CD4-positive, alpha-beta memory T cell (primary cell): ENCODE data around the gene APBB2. TPM values are rescaled to one million over a fixed set of nuclear protein-coding genes. Genes with fewer than 3 reads are reported as not detected.

Source experiments
- CTCF ChIA-PET: fragments of 350-600 bp; sonication (Branson Sonifier 250); formaldehyde crosslinking; loops from one replicate; lab custom pipeline; 2021; ENCODE audit warnings: inconsistent platforms; ENCODE audit not compliant: partially characterized antibody; lab: Charles Lee
- POLR2A ChIA-PET: fragments of 350-600 bp; sonication (Branson Sonifier 250); formaldehyde crosslinking; loops from one replicate; lab custom pipeline; 2021; ENCODE audit not compliant: partially characterized antibody; lab: Charles Lee
- DNase-seq, 5 donors: peaks; one replicate each; pipeline versions ENCODE4 v3.0.0 to v3.0.0-alpha.2; 2020 to 2022; ENCODE audit warnings: mixed read lengths in 1 of 5
- H3K27ac ChIP-seq: one replicate; pipeline ENCODE4 v1.7.0; 2013; ENCODE audit warnings: low read depth, low read length
- H3K27me3 ChIP-seq: 2 replicates; pipeline ENCODE4 v1.7.0; 2013; ENCODE audit warnings: mild to moderate bottlenecking, low read length, moderate library complexity; ENCODE audit not compliant: insufficient read depth
- H3K36me3 ChIP-seq: 2 replicates; pipeline ENCODE4 v1.7.0; 2013; ENCODE audit warnings: mild to moderate bottlenecking, low read length, moderate library complexity; ENCODE audit not compliant: insufficient read depth
- H3K4me1 ChIP-seq: 2 replicates; pipeline ENCODE4 v1.7.0; 2013; ENCODE audit warnings: mild to moderate bottlenecking, low read length, moderate library complexity; ENCODE audit not compliant: insufficient read depth
- H3K4me3 ChIP-seq, 2 donors: one replicate each; pipeline ENCODE4 v1.7.0; 2013; ENCODE audit warnings: low read length in 2 of 2, mild to moderate bottlenecking in 1 of 2
- H3K9me3 ChIP-seq, 2 donors: one replicate each; pipeline ENCODE4 v1.7.0; 2013; ENCODE audit warnings: low read length in 2 of 2, control low read depth in 1 of 2; ENCODE audit not compliant: control insufficient read depth in 1 of 2
- H3K27ac Mint-ChIP-seq, 7 donors: one replicate each; pipeline ENCODE4 v1.8.0; 2020 to 2021; ENCODE audit warnings: mixed read lengths in 7 of 7, mild to moderate bottlenecking in 6 of 7, inconsistent platforms in 3 of 7, moderate library complexity in 3 of 7
- H3K27me3 Mint-ChIP-seq, 2 donors: one replicate each; pipeline ENCODE4 v1.8.0; 2020 to 2021; ENCODE audit warnings: mixed read lengths in 2 of 2
- H3K36me3 Mint-ChIP-seq, 2 donors: one replicate each; pipeline ENCODE4 v1.8.0; 2020 to 2021; ENCODE audit warnings: mixed read lengths in 2 of 2, inconsistent platforms in 1 of 2, mild to moderate bottlenecking in 1 of 2
- H3K4me1 Mint-ChIP-seq, 4 donors: one replicate each; pipeline ENCODE4 v1.8.0; 2020 to 2021; ENCODE audit warnings: mixed read lengths in 4 of 4, mild to moderate bottlenecking in 1 of 4
- H3K4me3 Mint-ChIP-seq, 8 donors: one replicate each; pipeline ENCODE4 v1.8.0; 2020 to 2021; ENCODE audit warnings: mixed read lengths in 8 of 8, mild to moderate bottlenecking in 7 of 8, moderate library complexity in 6 of 8, inconsistent platforms in 3 of 8
- H3K9me3 Mint-ChIP-seq, 8 donors: one replicate each; pipeline ENCODE4 v1.8.0; 2020 to 2021; ENCODE audit warnings: mixed read lengths in 8 of 8, mild to moderate bottlenecking in 5 of 8, inconsistent platforms in 3 of 8, moderate library complexity in 1 of 8
- intact Hi-C: fragments of 100-400 bp; cut with micrococcal nuclease; formaldehyde crosslinking; loops from one replicate; pipeline ENCODE4 v1.15.1; 2023
- polyA plus RNA-seq, 2 donors: library from polyadenylated mRNA; unstranded; fragments of 300-500 nt; fragmentation: Illumina TruSeq; gene quantifications; one replicate each; pipeline ENCODE4 v1.2.3, GENCODE V29; 2021
- total RNA-seq, 2 experiments: library from RNA; stranded (reverse); gene quantifications; one replicate each; pipeline ENCODE4 v1.2.3, GENCODE V29; 2021

The APBB2 gene
- total and polyA plus RNA-seq, 4 experiments from 2014 or later = 0.50 to 0.58 TPM; not detected in 2

- H3K27ac Mint-ChIP-seq = peak overlapping the region in 2 of 7 donors; percentile 11 to 19
- ChIA-PET CTCF (interaction anchor here (1.1 kb wide), 1 partner anchor 240 kb away, joined by 4 read pairs; no protein-coding TSS in a partner anchor), POLR2A (no interaction called here)
- Histone ChIP-seq H3K4me1 (peaks cover 20% of the 10 kb centered on the region), H3K36me3 (no peaks in the 10 kb centered on the region), H3K27ac (no peak overlapping the region), H3K27me3 (peaks cover 10% of the 10 kb centered on the region), H3K9me3 (no peaks in the 10 kb centered on the region), H3K4me3 (peak overlapping the region in 1 of 2 donors; percentile 40)
- H3K4me1 Mint-ChIP-seq = peaks cover 13 to 23% (median 23%) of the 10 kb centered on the region in 4 donors
- H3K4me3 Mint-ChIP-seq = peak overlapping the region; percentile 40 to 83 (median 74)
- peaks cover 34 to 45% of the 10 kb centered on the region in 2 donors for H3K27me3 Mint-ChIP-seq
- peak; percentile 10 to 39 (median 21) for DNase-seq
- intact Hi-C loops = loop anchor here (2.0 kb wide), 1 partner anchor 240 kb away; no protein-coding TSS in a partner anchor
- peaks cover 0 to 4% (median 0%) of the 10 kb centered on the region in 8 donors for H3K9me3 Mint-ChIP-seq
- H3K36me3 Mint-ChIP-seq = no peaks in the 10 kb centered on the region
These were observed 2.1 kb upstream of the APBB2 start for GRCh38 chr4:41216294-41217019.

GRCh38 chr4:41215969-41216293 is 1.6 kb upstream of the APBB2 start:
- no peak overlapping the region for H3K4me3 ChIP-seq
- H3K4me3 Mint-ChIP-seq = peak overlapping the region; percentile 44 to 83 (median 66)
- intact Hi-C loops = loop anchor here (2.0 kb wide), 1 partner anchor 239 kb away; no protein-coding TSS in a partner anchor
- peaks cover 33 to 45% of the 10 kb centered on the region in 2 donors for H3K27me3 Mint-ChIP-seq
- no peaks in the 10 kb centered on the region for H3K36me3 ChIP-seq
- POLR2A ChIA-PET = no interaction called here
- no peaks in the 10 kb centered on the region for H3K36me3 Mint-ChIP-seq
- no peak overlapping the region for H3K27ac Mint-ChIP-seq
- H3K4me1 ChIP-seq = peaks cover 20% of the 10 kb centered on the region
- peaks cover 10% of the 10 kb centered on the region for H3K27me3 ChIP-seq
- no peak overlapping the region for H3K27ac ChIP-seq
- no peaks in the 10 kb centered on the region for H3K9me3 ChIP-seq
- DNase-seq = no peak
- CTCF ChIA-PET = interaction anchor here (1.1 kb wide), 1 partner anchor 239 kb away, joined by 4 read pairs; no protein-coding TSS in a partner anchor
- peaks cover 0 to 4% (median 0%) of the 10 kb centered on the region in 8 donors for H3K9me3 Mint-ChIP-seq
- H3K4me1 Mint-ChIP-seq = peaks cover 13 to 23% (median 23%) of the 10 kb centered on the region in 4 donors

GRCh38 chr4:41215155-41215554 is 813 bp upstream of the APBB2 start:
- ChIA-PET CTCF (no interaction called here), POLR2A (no interaction called here)
- H3K27ac ChIP-seq = no peak overlapping the region
- no peak overlapping the region for H3K4me3 ChIP-seq
- no peaks in the 10 kb centered on the region for H3K36me3 ChIP-seq
- Mint-ChIP-seq H3K27ac (peak overlapping the region in 1 of 7 donors; percentile 21), H3K9me3 (peaks cover 0 to 4% (median 0%) of the 10 kb centered on the region in 8 donors), H3K4me1 (peaks cover 13 to 23% (median 23%) of the 10 kb centered on the region in 4 donors), H3K36me3 (no peaks in the 10 kb centered on the region), H3K27me3 (peaks cover 31 to 45% of the 10 kb centered on the region in 2 donors), H3K4me3 (peak overlapping the region; percentile 33 to 80 (median 61))
- H3K4me1 ChIP-seq = peaks cover 20% of the 10 kb centered on the region
- DNase-seq = no peak
- peaks cover 10% of the 10 kb centered on the region for H3K27me3 ChIP-seq
- H3K9me3 ChIP-seq = no peaks in the 10 kb centered on the region
- intact Hi-C loops = no loop called here

GRCh38 chr4:41214825-41215146 is 444 bp upstream of the APBB2 start:
- CTCF ChIA-PET = no interaction called here
- no peaks in the 10 kb centered on the region for H3K36me3 Mint-ChIP-seq
- H3K4me1 Mint-ChIP-seq = peaks cover 13 to 23% (median 23%) of the 10 kb centered on the region in 4 donors
- peaks cover 0 to 4% (median 0%) of the 10 kb centered on the region in 8 donors for H3K9me3 Mint-ChIP-seq
- Histone ChIP-seq H3K4me3 (no peak overlapping the region), H3K36me3 (no peaks in the 10 kb centered on the region), H3K4me1 (peaks cover 20% of the 10 kb centered on the region), H3K27ac (no peak overlapping the region), H3K27me3 (peaks cover 10% of the 10 kb centered on the region), H3K9me3 (no peaks in the 10 kb centered on the region)
- peak overlapping the region in 2 of 7 donors; percentile 21 to 24 for H3K27ac Mint-ChIP-seq
- H3K4me3 Mint-ChIP-seq = peak overlapping the region; percentile 33 to 80 (median 57)
- intact Hi-C loops = no loop called here
- peak in 1 of 5 donors; percentile 41 for DNase-seq
- peaks cover 31 to 44% of the 10 kb centered on the region in 2 donors for H3K27me3 Mint-ChIP-seq
- POLR2A ChIA-PET = interaction anchor here (1.0 kb wide), 1 partner anchor 239 kb away, joined by 3 read pairs; no protein-coding TSS in a partner anchor

- intact Hi-C loops = no loop called here
- no peak overlapping the region for H3K4me3 ChIP-seq
- H3K27ac Mint-ChIP-seq = no peak overlapping the region
These were observed 662 bp downstream of the APBB2 start for GRCh38 chr4:41213625-41214135.

GRCh38 chr4:41212616-41213203 is 1.6 kb downstream of the APBB2 start:
- ChIA-PET POLR2A (no interaction called here), CTCF (no interaction called here)
- intact Hi-C loops = no loop called here
- H3K4me3 ChIP-seq = no peak overlapping the region
- Mint-ChIP-seq H3K36me3 (no peaks in the 10 kb centered on the region), H3K27me3 (peaks cover 33 to 44% of the 10 kb centered on the region in 2 donors), H3K4me1 (peaks cover 13 to 23% (median 23%) of the 10 kb centered on the region in 4 donors), H3K4me3 (peak overlapping the region in 6 of 8 donors; percentile 30 to 73 (median 46)), H3K27ac (no peak overlapping the region), H3K9me3 (peaks cover 0 to 4% (median 0%) of the 10 kb centered on the region in 8 donors)
- peaks cover 20% of the 10 kb centered on the region for H3K4me1 ChIP-seq
- DNase-seq = no peak
- H3K27ac ChIP-seq = no peak overlapping the region
- no peaks in the 10 kb centered on the region for H3K36me3 ChIP-seq
- no peaks in the 10 kb centered on the region for H3K9me3 ChIP-seq
- H3K27me3 ChIP-seq = peaks cover 10% of the 10 kb centered on the region

More at GRCh38 chr4:41213625-41214135, 662 bp downstream of the APBB2 start:
- no peaks in the 10 kb centered on the region for H3K36me3 ChIP-seq
- peaks cover 10% of the 10 kb centered on the region for H3K27me3 ChIP-seq
- no peak overlapping the region for H3K27ac ChIP-seq
- H3K27me3 Mint-ChIP-seq = peaks cover 33 to 45% of the 10 kb centered on the region in 2 donors
- H3K36me3 Mint-ChIP-seq = no peaks in the 10 kb centered on the region
- ChIA-PET CTCF (interaction anchor here (0.8 kb wide), 1 partner anchor 234 kb away, joined by 4 read pairs; no protein-coding TSS in a partner anchor), POLR2A (interaction anchor here (1.0 kb wide), 1 partner anchor 237 kb away, joined by 3 read pairs; no protein-coding TSS in a partner anchor)
- no peak for DNase-seq
- H3K4me3 Mint-ChIP-seq = peak overlapping the region; percentile 4 to 73 (median 56)
- peaks cover 0 to 4% (median 0%) of the 10 kb centered on the region in 8 donors for H3K9me3 Mint-ChIP-seq
- H3K4me1 Mint-ChIP-seq = peaks cover 13 to 23% (median 23%) of the 10 kb centered on the region in 4 donors
- no peaks in the 10 kb centered on the region for H3K9me3 ChIP-seq
- peaks cover 20% of the 10 kb centered on the region for H3K4me1 ChIP-seq
